ENCODE results near the gene SIGLEC6.

GRCh38 chr19:51568456-51568855 lies 37.0 kb upstream of the SIGLEC6 start:
- TF ChIP-seq CTCF (IDR thresholded peaks at IDR 0.05) (no peak), POLR2A (IDR thresholded peaks at IDR 0.05) (no peak)

All from heart left ventricle (tissue), 13 donors.